ENCODE results near the gene BZW1. TPM values are rescaled to one million over a fixed set of nuclear protein-coding genes. Genes with fewer than 3 reads are reported as not detected.

BZW1 gene
- total and polyA plus RNA-seq, 2 experiments from 2014 or later = 118 to 323 TPM

DNA sequence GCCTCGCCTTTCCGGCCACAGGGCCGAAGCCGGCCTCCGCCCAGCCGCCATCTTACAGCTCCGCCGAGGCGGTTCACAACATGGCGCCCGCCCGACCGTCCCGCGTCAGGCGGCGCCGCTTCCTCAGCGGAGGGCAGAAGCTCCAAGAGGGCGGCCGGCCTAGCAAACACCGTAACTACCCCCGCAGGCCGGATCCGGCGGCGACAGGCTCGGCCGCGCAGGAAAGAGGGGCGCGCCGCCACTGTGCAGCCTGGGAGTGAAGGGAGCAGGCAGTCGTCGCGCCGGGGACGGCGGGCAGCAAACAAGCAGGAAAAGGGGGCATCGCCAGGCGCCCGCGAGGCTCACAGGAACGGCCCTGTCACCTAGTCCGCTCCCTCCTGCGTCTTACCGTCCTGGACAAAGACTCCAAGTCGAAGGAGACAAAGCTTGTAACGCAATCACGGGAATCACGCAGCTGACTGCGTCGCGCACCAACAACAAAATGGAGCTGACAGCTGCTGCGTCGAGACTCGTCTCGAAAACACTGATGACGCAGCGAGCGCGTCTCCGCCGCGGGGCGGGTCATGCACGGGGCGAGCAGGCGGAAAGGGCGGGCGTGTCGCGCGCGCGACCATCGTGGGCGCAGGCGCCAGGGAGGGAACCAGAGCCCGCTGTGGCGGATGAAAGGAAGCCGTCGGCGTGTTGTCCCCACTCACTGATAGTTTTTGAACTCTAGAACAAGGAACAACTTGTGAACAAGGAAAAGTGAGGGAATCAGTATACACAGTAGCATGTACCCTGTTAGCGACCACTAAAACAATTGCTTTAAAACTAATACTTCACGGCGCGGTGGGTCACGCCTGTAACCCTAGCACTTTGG is 52.7 kb downstream of the BZW1 start, which contains the start of gene CLK1:
TSS of gene CLK1 (minus strand) at position 483 of the 859 bp plus-strand sequence. CDS start 2,796 bp downstream, outside the sequence.
- peaks cover 17% of the 10 kb centered on the region for H3K4me1 Mint-ChIP-seq
- peaks cover 46% of the 10 kb centered on the region for H3K79me2 ChIP-seq (replicated peaks; ENCODE audit: insufficient read depth)
- no peaks in the 10 kb centered on the region for H3F3A ChIP-seq (replicated peaks; ENCODE audit: low read depth)

DNA sequence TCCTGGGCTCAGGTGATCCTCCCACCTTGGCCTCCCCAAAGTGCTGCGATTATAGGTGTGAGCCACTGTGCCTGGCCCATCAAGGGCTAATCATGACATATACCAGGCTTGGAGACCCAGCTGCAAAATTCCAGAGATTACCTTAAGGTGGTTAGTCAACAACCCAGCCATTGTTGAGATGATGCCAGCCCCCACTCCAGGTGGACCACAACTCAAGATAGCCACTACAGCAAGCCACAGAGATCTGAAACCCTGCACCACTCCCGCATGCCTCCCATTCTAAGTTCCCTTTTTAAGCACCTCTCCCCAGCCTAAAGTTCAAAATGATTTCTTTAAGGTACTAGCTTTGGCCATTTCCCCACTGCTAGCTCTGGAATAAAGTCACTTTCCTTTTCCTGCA is 57.3 kb downstream of the BZW1 start:
- no peak overlapping the region for H3K4me3 ChIP-seq
- H3K36me3 ChIP-seq (ENCODE audit: insufficient read depth) = peaks cover 3% of the 10 kb centered on the region; the same call in 1 of the 2 replicates
- TF ChIP-seq EZH2 (IDR thresholded peaks at IDR 0.05; ENCODE audit: low read depth, unreplicated experiment) (no peak), NANOG (IDR thresholded peaks at IDR 0.05; ENCODE audit: borderline replicate concordance) (no peak), ZNF331 (CRISPR knock-in tag; IDR thresholded peaks at IDR 0.05; ENCODE audit: low read depth) (no peak), STAT1 (IDR thresholded peaks at IDR 0.05; ENCODE audit: unreplicated experiment) (no peak), EZH2phosphoT487 (IDR thresholded peaks at IDR 0.05; ENCODE audit: unreplicated experiment) (no peak), ZNF114 (CRISPR knock-in tag; IDR thresholded peaks at IDR 0.05) (no peak), POLR2AphosphoS5 (IDR thresholded peaks at IDR 0.05; ENCODE audit: low read depth) (no peak), CREB1 (CRISPR knock-in tag; IDR thresholded peaks at IDR 0.05; ENCODE audit: low read depth) (no peak)
- TF ChIP-seq, protein P1, sequence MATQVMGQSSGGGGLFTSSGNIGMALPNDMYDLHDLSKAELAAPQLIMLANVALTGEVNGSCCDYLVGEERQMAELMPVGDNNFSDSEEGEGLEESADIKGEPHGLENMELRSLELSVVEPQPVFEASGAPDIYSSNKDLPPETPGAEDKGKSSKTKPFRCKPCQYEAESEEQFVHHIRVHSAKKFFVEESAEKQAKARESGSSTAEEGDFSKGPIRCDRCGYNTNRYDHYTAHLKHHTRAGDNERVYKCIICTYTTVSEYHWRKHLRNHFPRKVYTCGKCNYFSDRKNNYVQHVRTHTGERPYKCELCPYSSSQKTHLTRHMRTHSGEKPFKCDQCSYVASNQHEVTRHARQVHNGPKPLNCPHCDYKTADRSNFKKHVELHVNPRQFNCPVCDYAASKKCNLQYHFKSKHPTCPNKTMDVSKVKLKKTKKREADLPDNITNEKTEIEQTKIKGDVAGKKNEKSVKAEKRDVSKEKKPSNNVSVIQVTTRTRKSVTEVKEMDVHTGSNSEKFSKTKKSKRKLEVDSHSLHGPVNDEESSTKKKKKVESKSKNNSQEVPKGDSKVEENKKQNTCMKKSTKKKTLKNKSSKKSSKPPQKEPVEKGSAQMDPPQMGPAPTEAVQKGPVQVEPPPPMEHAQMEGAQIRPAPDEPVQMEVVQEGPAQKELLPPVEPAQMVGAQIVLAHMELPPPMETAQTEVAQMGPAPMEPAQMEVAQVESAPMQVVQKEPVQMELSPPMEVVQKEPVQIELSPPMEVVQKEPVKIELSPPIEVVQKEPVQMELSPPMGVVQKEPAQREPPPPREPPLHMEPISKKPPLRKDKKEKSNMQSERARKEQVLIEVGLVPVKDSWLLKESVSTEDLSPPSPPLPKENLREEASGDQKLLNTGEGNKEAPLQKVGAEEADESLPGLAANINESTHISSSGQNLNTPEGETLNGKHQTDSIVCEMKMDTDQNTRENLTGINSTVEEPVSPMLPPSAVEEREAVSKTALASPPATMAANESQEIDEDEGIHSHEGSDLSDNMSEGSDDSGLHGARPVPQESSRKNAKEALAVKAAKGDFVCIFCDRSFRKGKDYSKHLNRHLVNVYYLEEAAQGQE (IDR thresholded peaks at IDR 0.05; ENCODE audit: unreplicated experiment) = no peak
- TF ChIP-seq, protein P2, sequence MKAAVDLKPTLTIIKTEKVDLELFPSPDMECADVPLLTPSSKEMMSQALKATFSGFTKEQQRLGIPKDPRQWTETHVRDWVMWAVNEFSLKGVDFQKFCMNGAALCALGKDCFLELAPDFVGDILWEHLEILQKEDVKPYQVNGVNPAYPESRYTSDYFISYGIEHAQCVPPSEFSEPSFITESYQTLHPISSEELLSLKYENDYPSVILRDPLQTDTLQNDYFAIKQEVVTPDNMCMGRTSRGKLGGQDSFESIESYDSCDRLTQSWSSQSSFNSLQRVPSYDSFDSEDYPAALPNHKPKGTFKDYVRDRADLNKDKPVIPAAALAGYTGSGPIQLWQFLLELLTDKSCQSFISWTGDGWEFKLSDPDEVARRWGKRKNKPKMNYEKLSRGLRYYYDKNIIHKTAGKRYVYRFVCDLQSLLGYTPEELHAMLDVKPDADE (IDR thresholded peaks at IDR 0.05) = no peak
- TF ChIP-seq, protein P3, sequence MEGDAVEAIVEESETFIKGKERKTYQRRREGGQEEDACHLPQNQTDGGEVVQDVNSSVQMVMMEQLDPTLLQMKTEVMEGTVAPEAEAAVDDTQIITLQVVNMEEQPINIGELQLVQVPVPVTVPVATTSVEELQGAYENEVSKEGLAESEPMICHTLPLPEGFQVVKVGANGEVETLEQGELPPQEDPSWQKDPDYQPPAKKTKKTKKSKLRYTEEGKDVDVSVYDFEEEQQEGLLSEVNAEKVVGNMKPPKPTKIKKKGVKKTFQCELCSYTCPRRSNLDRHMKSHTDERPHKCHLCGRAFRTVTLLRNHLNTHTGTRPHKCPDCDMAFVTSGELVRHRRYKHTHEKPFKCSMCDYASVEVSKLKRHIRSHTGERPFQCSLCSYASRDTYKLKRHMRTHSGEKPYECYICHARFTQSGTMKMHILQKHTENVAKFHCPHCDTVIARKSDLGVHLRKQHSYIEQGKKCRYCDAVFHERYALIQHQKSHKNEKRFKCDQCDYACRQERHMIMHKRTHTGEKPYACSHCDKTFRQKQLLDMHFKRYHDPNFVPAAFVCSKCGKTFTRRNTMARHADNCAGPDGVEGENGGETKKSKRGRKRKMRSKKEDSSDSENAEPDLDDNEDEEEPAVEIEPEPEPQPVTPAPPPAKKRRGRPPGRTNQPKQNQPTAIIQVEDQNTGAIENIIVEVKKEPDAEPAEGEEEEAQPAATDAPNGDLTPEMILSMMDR (conservative IDR thresholded peaks at IDR 0.05; ENCODE audit: low read depth in 2 of 2) = no peak

More for the DNA sequence above, 52.7 kb downstream of the BZW1 start, which contains the start of gene CLK1:
- peaks cover 10% of the 10 kb centered on the region for H3K27me3 Mint-ChIP-seq (ENCODE audit: insufficient read depth, low read depth, poor library complexity)
- peaks cover 13% of the 10 kb centered on the region for H3K36me3 ChIP-seq (ENCODE audit: insufficient read depth)
- H2AFZ ChIP-seq = peak within 1 kb of the TSS; percentile 95
- H3K9me3 Mint-ChIP-seq = no peaks in the 10 kb centered on the region
- peak within 1 kb of the TSS; percentile 78 for H3K4me2 ChIP-seq
- peaks cover 25% of the 10 kb centered on the region for H3K36me3 Mint-ChIP-seq (ENCODE audit: low read depth)
- peak within 1 kb of the TSS; percentile 99 for H3K4me3 Mint-ChIP-seq
- H4K20me1 ChIP-seq (replicated peaks; ENCODE audit: insufficient read depth) = peaks cover 14% of the 10 kb centered on the region; the same call in 1 of the 2 replicates
- peak within 1 kb of the TSS; percentile 85 for H3K4me3 ChIP-seq
- peaks cover 18% of the 10 kb centered on the region for H3K4me1 ChIP-seq (ENCODE audit: insufficient read depth)
- peak; percentile 89 for DNase-seq (ENCODE audit: low spot score)
- peak; percentile 84 for ATAC-seq
- peak within 1 kb of the TSS; percentile 99 for H3K27ac Mint-ChIP-seq
- H3K27ac ChIP-seq (ENCODE audit: low read depth) = peak within 1 kb of the TSS; percentile 98
- no peaks in the 10 kb centered on the region for H3K27me3 ChIP-seq (ENCODE audit: insufficient read depth)
- no peaks in the 10 kb centered on the region for H3K9me2 ChIP-seq (ENCODE audit: insufficient read depth)
- TF ChIP-seq ZNF331 (CRISPR knock-in tag; IDR thresholded peaks at IDR 0.05; ENCODE audit: low read depth) (no peak), STAT1 (IDR thresholded peaks at IDR 0.05; ENCODE audit: unreplicated experiment) (no peak), POLR2AphosphoS5 (IDR thresholded peaks at IDR 0.05; ENCODE audit: low read depth) (peak; percentile 99), CREB1 (CRISPR knock-in tag; IDR thresholded peaks at IDR 0.05; ENCODE audit: low read depth) (peak; percentile 91), JUNB (IDR thresholded peaks at IDR 0.05; ENCODE audit: unreplicated experiment) (no peak)

More for the DNA sequence above, 57.3 kb downstream of the BZW1 start:
- Histone ChIP-seq H3F3A (replicated peaks; ENCODE audit: low read depth) (no peaks in the 10 kb centered on the region), H3K9me2 (ENCODE audit: insufficient read depth) (no peaks in the 10 kb centered on the region), H3K79me2 (replicated peaks; ENCODE audit: insufficient read depth) (no peaks in the 10 kb centered on the region), H2AFZ (no peak overlapping the region), H4K20me1 (replicated peaks; ENCODE audit: insufficient read depth) (no peaks in the 10 kb centered on the region; the same call in 1 of the 2 replicates), H3K4me1 (ENCODE audit: insufficient read depth) (0 out of 2 replicates have a peak, but pooled peaks cover 4% of the 10 kb centered on the region), H3K4me2 (no peak overlapping the region), H3K27ac (ENCODE audit: low read depth) (no peak overlapping the region), H3K27me3 (ENCODE audit: insufficient read depth) (no peaks in the 10 kb centered on the region)
- H3K4me1 Mint-ChIP-seq = no peaks in the 10 kb centered on the region
- no peak for ATAC-seq
- no peak overlapping the region for H3K27ac Mint-ChIP-seq
- DNase-seq (ENCODE audit: low spot score) = no peak
- H3K9me3 Mint-ChIP-seq = no peaks in the 10 kb centered on the region
- peaks cover 20% of the 10 kb centered on the region for H3K36me3 Mint-ChIP-seq (ENCODE audit: low read depth)
- H3K27me3 Mint-ChIP-seq (ENCODE audit: insufficient read depth, low read depth, poor library complexity) = peaks cover 7% of the 10 kb centered on the region
- H3K4me3 Mint-ChIP-seq = no peak overlapping the region

Data from GM23338 (cell line).